C4-2B (cell line): ENCODE measurements around the gene TBRG1.

Experiments
- CTCF ChIP-seq: fragments of 450-650 bp; conservative IDR thresholded peaks from 2 replicates; pipeline ENCODE4 v1.5.1; 2017; ENCODE audit warnings: mild to moderate bottlenecking
- ZFX ChIP-seq: fragments of 450-650 bp; IDR thresholded peaks from 2 replicates; pipeline ENCODE4 v1.6.1; 2017

GRCh38 chr11:124618863-124619262 is 3.8 kb upstream of the TBRG1 start:
- no peak for TF ChIP-seq CTCF
- TF ChIP-seq ZFX: no peak
